AML-193 (cell line): Measurements from ENCODE around the gene POLRMT.
"Not testable (repeated sequence)": the region's sequence is repeated elsewhere in the genome, so short reads cannot be mapped to it uniquely, and the experiment has no call there.

Source experiments
- DNase-seq, 2 experiments: peaks; one replicate each; lab custom pipeline; 2025; lab: John Stamatoyannopoulos, UW

Gene POLRMT

DNA sequence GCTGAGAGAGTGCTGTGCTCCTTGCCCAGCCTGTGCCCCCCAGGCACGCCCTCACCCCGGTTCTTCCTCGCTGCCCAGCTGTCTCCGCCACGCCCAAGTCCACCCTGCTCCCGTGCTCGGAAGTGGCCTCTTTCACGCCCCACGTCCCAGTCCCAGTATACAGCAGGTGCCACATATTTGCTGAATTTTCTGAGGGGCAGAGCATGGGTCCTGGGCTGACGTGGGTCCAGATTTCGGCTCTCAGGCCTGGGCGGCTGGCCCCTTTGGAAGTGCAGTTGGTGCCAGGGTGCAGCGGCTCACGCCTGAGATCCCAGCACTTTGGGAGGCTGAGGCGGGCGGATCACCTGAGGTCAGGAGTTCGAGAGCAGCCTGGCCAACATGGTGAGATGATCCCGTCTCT, 40.3 kb downstream of the POLRMT start:
- DNase-seq = no peak

DNA sequence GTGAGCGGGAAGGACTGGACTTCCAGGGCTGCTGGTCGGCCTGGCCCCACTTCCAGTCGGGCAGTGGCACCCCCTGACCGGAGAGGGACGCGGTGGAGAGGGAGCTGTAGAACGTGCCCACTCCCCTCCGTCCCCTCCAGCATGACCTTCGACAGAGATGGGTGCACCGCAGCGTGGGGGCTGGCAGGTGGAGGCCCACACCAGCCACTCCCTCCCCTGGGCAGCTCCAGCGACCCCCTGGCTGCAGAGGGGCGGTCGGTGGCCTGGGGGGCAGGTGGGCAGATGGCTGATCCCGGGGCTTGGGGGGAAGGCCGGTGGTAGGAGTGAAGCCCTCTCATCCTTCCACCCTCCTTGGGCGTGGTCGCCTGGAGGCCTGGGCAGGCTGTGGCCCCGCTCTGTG, 41.2 kb downstream of the POLRMT start:
- DNase-seq = no peak

DNA sequence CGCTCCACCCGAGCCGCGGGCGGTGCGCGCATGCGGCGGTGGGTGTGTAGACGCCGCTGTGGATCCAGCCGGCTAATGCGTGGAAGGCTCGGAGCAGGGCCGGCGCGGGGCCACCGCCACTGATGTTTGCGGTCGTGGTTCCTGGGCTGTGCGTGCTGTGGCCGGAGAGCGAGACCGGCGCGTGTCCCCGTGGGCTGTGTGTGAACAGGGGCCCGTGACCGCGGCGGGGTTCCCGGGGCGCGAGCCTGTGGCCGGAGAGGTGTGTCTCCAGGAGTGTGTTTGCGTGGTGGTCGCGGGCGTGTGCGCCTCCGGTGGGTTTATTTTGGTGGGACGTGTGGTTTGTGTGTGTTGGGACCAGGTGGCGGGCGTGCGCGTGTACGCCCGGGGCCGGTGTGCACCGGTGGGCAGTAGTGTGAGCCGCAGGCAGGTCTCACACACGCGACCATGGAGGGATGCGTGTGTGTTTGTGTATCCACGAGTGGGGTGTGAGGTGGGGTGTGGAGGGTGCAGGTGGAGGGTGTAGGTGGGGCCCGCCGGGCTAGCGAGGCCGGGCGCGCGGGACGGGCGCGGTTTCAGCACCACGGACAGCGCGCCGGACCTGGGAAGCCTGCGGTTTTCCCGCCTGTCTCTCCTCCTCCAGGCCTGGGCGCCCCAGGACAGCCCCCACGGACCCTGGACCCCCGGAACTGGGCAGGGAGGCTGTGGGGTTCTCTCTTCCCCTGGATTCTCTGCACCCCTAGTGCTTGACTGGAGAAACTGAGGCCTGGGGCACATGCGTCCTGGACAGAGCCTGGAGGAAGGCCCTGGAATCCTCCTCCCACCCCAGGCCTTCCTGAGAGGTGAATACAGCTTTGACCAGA, 42.0 kb downstream of the POLRMT start:
- DNase-seq = no peak

DNA sequence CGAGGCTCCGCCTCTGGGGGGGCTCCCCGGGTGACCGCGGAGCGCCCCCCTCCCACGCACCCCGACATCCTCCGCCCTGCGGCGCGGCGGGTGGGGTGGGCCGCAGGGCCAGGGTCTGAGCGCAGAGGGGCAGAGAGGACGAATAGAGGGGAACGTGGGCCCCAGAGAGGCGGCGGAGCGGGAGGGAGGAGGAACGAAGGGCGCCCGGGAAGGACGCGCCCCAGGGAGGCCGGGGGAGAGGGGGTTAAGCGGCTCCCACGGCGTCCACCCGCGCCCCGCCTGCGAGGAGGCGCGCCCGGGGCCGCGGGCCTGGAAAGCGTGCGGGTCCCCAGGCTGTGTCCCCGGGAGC, 42.6 kb downstream of the POLRMT start:
- DNase-seq = no peak

GRCh38 chr19:590396-590745, 43.0 kb downstream of the POLRMT start:
- no peak for DNase-seq

DNA sequence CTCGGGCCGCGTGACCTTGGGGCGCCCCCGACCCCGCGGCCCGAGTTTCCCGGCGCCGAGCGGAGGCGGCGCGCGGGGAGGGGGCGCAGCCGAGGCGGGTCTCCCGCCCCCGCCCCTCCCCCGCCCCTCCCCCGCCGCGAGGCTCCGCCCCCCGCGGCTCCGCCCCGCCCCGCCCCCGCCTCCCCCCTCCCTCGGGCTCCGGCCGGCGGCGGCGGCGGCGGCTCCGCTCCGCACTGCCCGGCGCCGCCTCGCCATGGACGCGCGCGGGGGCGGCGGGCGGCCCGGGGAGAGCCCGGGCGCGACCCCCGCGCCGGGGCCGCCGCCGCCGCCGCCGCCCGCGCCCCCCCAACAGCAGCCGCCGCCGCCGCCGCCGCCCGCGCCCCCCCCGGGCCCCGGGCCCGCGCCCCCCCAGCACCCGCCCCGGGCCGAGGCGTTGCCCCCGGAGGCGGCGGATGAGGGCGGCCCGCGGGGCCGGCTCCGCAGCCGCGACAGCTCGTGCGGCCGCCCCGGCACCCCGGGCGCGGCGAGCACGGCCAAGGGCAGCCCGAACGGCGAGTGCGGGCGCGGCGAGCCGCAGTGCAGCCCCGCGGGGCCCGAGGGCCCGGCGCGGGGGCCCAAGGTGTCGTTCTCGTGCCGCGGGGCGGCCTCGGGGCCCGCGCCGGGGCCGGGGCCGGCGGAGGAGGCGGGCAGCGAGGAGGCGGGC, 43.5 kb downstream of the POLRMT start, which contains the start of gene HCN2:
TSS of gene HCN2 (plus strand) at position 189 of the 703 bp plus-strand sequence. CDS start at position 254, 65 bp downstream.
- DNase-seq = no peak

- DNase-seq = no peak
Measured at GRCh38 chr19:588741-589692, 44.3 kb downstream of the POLRMT start.

DNA sequence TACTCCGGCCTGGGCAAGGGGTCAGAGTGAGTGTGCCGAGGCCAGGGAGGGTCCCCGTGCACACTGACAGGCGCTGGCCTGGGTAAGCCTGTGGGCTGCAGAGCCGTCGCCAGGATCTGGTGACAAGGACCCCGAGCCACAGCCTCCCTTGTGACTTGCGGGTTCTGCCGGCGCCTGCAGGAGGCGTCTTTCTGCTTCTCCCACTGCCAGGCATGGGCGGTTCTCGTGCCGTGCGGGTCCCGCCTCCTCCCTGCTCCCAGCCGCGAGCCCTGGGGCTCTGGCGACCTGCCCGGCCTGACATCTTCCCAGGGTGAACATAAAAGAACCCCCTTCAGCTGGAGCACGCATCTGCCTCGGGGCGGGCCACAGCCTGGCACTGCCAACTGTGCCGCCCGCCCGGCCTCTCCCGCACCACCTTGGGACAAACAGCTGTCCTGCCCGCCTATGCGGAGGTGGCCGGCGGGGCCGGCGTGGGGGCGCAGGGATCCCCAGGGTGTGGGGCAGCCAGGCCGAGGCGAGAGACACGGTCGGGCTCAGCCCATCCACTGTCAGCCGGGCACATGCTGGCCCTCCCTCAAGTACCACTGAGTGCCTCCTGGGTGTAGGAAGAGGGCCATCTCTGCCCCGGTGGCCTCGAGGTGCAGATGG, 45.1 kb downstream of the POLRMT start:
- peak; percentile 76 for DNase-seq

DNA sequence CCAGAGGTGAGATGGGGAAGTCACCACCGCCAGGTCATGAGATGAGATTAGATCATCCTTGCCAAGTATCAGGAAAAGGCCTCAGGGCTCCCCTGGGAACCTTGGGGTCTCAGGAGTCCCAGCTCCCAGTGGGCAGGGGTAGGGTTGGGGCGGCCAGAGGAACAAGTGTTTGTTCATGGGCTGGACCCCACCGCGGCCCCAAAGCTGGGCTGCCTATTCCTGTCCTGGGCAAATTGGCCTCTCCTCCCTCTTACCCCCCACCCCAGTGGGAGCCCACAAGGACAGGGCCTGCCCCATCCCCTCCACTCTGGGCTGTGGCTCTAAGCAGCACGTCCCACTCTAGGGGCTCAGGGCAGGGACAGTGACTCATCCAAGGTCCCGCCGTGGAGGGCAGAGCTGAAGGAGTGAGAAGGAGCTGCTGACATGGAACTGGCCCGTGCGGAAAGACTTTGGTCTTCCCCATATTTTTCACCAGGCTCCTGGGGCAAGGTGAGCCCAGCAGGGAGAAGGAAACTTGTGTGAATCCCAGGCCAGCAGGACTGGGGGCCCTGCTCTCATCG, 47.7 kb downstream of the POLRMT start:
- DNase-seq = no peak

DNA sequence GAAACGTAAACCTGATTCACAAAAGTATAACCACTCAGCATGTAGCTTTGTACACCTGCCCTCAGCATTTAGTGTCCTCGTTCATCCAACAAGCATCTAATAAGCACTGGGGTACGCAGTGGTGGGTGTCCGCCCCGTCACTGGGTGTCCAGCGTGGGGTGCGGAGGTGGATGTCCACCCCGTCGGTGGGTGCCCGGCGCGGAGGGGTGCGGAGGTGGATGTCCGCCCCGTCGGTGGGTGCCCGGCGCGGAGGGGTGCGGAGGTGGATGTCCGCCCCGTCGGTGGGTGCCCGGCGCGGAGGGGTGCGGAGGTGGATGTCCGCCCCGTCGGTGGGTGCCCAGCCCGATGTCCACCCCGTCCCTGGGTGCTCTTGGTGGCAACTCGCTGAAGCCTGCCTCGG, 48.2 kb downstream of the POLRMT start:
- not testable (repeated sequence) for DNase-seq

DNA sequence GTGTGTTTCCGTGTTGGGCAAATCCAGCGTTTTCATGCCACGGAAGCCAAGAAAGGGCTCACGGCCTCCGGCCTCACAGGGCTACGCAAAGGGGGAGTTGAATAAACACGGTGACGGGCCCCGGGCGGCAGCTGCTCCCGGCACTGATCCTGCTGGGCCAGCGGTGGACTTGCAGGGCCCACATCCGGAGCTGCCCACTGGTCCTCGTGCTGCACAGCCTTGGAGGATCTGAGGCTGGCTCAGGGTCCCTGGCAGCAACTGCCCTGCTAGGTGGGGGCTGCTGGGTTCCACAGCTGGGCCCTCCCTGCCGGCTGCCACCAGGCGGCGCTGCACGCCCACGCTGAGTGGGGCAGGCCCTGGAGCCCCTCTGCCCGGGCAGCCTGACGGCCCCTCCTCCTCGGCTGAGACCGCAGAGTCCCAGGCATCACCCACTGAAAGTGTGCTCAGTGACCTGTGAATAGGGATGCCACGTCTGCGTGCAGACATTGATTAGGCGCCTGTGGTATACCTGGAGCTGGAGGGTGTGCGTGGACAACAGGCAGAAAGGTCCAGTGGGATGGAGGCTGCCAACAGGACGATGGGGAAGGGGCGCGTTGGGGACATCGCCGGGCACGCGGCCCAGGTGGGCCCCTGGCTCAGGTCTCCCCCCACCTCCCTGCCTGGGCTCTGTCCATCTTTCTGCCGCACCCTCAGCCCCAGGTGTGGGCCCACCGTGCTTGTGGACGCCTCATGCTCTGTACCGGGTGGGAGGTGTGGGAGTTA, 48.9 kb downstream of the POLRMT start:
- peak; percentile 10 to 32 for DNase-seq

DNA sequence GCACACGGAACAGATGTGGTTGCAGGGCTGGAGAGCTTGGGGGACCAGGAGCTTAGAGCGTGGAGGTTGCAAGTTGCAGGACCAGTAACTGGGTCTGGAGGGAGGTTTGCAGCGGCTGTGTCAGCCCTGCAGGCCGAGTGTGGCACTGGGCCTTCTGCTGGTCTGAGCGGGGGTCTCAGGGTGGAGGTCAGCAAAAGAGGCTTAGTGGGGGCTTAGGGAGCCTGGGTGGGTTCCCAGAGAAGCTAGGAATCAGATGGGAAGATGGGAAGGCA, 49.4 kb downstream of the POLRMT start:
- no peak for DNase-seq

GRCh38 chr19:583198-583967, 50.0 kb downstream of the POLRMT start:
- no peak for DNase-seq

DNA sequence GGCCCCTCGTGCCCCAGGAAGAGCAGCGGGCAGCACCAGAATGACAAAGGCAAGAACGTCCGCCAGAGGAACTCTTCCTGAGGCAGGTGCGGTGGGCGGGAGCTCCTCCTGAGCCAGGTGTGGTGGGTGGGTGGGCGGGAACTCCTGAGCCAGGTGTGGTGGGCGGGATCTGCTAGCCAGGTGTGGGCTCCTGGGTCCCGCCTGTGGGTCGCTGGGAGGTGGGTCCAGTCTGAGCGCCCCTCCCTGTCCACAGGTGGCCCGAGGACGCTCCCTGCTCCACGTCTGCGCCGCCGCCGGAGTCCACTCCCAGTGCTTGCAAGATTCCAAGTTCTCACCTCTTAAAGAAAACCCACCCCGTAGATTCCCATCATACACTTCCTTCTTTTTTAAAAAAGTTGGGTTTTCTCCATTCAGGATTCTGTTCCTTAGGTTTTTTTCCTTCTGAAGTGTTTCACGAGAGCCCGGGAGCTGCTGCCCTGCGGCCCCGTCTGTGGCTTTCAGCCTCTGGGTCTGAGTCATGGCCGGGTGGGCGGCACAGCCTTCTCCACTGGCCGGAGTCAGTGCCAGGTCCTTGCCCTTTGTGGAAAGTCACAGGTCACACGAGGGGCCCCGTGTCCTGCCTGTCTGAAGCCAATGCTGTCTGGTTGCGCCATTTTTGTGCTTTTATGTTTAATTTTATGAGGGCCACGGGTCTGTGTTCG, 50.7 kb downstream of the POLRMT start:
- no peak for DNase-seq

GRCh38 chr19:581399-582111, 51.8 kb downstream of the POLRMT start:
- no peak for DNase-seq

DNA sequence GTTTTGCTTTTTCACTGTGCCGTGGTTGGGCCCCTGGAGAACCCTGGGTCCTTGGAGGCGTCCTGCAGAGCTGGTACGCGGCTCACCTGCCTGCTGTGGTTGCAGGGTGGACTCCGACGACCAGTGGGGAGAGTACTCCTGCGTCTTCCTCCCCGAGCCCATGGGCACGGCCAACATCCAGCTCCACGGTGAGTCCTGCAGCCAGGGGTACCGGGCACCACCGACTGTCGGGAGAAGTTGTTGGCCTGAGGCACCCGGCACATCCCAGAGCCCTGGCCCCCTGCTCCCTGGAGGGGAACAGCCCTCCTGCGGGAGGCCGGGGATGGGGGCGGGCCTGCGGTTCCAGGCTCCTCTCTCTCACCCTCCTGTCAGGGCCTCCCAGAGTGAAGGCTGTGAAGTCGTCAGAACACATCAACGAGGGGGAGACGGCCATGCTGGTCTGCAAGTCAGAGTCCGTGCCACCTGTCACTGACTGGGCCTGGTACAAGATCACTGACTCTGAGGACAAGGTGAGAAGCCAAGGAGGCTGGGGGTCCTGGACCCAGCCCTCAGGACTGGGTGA, 53.0 kb downstream of the POLRMT start:
- DNase-seq = no peak

- DNase-seq = no peak
Measured at GRCh38 chr19:579842-580155, 53.5 kb downstream of the POLRMT start.

DNA sequence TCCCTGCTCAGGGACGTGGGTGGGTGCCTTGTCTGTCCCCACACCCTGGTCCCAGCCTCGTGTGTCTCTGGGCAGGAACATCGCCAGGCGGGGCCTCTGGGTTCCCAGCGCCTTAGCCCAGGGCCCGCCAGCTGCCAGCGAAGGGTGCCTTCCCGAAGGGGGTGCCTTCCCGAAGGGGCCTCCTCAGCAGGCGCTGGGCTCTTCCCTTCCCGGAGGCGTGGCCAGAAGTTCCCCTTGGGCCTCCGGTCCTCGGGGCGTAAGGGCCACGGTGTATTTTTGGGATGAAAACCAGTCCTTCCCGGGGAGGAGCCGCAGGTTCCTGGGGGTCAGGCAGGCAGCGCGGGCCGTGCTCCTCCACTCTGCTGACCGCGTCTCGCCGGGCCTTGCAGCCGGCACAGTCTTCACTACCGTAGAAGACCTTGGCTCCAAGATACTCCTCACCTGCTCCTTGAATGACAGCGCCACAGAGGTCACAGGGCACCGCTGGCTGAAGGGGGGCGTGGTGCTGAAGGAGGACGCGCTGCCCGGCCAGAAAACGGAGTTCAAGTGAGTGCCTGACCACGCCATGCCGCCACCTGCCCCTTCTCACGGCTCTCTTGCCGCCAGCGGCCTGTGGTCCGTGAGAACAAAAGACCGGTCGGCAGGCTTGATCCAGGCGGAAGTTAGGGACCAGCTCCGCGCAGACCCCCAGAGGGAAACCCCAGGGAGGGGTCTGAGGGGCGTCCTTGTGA, 54.1 kb downstream of the POLRMT start:
- no peak for DNase-seq
